Endometrium (tissue), 2 donors: ENCODE data around the gene ATF3.

Experiments used
- FAIRE-seq: peaks from 2 replicates; lab custom pipeline; 2012; peaks lifted over from hg19 to GRCh38; lab: Jason Lieb, UNC
- donor health status: control.
- donor health status: control.

Gene ATF3, protein sequence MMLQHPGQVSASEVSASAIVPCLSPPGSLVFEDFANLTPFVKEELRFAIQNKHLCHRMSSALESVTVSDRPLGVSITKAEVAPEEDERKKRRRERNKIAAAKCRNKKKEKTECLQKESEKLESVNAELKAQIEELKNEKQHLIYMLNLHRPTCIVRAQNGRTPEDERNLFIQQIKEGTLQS

GRCh38 chr1:212608392-212608958 is at the start of gene ATF3:
Gene ATF3 (plus strand): TSS chr1:212608761. CDS start chr1:212615022, 6,261 bp downstream.
- FAIRE-seq = no peak

- FAIRE-seq = no peak
Observed at GRCh38 chr1:212559929-212560328, 48.6 kb upstream of the ATF3 start.

GRCh38 chr1:212560933-212561460 is 47.6 kb upstream of the ATF3 start:
- FAIRE-seq = no peak

DNA sequence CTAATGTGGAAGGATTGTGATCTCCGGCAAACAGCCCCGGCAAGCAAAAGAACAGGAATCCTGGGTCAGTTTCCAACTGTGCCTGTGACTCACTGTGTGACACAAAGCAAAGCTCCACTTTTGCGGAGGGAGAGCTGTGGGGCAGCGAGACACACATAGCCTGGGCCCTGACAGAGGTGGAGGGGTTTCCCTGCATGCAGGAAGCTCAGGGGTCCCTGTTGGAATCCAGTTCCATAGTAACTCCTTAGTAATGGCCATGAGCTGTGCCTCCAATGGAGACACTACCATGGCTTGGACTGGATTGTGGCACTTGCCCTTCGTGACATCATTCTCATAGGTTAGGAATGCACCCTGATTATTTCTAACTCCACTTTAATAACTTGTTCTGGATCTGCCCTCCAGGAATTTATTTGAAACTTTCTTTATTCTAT is 47.0 kb upstream of the ATF3 start:
- FAIRE-seq = no peak

DNA sequence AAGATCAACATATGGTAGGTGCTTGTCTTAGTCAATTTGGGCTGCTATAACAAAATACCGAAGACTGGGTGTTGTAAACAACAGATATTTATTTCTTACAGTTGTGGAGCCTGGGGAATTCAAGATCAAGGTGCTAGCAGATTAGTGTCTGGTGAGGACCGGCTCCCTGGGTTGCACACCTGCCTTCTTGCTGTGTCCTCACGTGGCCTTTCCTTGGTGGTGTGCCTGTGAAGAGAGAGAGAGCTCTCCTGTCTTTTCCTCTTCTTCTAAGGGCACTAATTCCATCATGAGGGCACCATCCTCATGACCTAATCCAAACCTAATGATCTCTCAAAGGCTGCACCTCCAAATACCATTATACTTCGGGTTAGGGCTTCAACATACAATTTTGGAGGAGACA is 45.8 kb upstream of the ATF3 start:
- no peak for FAIRE-seq

- FAIRE-seq = no peak
Observed at GRCh38 chr1:212565079-212565478, 43.5 kb upstream of the ATF3 start.

GRCh38 chr1:212565571-212566305 is 42.8 kb upstream of the ATF3 start:
- no peak for FAIRE-seq

- FAIRE-seq = no peak
Observed at GRCh38 chr1:212566522-212567479, 41.8 kb upstream of the ATF3 start.

DNA sequence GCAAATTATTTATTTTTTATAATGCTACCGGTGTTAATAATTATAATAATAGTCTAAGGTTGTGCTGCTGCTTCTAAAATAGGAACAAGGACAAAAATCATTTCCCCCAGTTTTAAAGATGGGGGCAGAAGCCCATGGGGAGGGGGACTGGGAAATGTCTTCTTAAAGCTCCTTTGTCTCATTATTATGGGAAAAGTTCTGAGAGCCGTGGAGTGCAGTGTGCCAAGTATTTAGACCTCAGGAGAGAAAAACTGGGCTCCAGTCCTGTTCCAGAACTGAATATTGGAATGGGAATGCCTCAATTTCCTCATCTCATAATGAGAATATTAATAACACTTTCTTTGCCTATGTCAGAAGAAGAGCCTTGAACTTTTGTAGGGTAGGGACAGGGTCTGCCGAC is 40.9 kb upstream of the ATF3 start:
- FAIRE-seq = no peak

- FAIRE-seq = no peak
Observed at GRCh38 chr1:212568978-212569537, 39.5 kb upstream of the ATF3 start.

DNA sequence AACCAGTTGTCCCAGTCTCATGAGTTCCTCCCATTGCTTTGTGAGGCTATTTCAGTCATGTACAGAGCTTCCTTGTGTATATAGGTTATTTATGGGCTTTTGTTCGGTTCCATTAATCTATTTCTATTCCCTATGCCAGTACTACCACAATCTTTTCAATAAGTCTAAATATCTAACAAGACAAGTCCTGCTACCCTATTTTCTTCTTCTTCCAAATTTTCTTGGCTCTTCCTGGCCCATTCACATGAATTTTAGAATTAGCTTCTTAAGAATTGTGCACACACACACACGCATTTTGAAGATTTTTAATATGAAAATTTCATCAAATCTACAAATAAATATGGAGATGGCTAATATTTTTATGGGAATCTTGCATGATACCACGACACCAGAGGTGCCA is 33.8 kb upstream of the ATF3 start:
- no peak for FAIRE-seq

- FAIRE-seq = no peak
Observed at GRCh38 chr1:212575333-212575732, 33.2 kb upstream of the ATF3 start.

DNA sequence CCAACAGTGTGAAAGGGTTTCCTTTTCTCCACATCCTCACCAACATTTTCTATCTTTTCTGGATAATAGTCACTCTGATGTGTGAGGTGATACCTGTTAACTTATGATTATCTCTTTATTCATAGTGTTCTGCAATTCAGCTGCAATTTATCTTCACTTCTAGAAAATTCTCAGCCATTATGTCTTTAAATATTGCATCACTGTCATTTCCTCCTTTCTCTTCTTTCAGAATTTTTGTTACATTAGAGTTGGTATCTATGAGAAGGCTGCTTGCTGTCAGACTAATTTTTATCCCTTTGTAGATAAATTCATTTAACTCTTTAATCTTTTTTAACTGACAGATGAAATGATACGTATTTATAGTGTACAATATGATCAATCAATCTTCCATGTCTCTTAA is 30.5 kb upstream of the ATF3 start:
- no peak for FAIRE-seq

DNA sequence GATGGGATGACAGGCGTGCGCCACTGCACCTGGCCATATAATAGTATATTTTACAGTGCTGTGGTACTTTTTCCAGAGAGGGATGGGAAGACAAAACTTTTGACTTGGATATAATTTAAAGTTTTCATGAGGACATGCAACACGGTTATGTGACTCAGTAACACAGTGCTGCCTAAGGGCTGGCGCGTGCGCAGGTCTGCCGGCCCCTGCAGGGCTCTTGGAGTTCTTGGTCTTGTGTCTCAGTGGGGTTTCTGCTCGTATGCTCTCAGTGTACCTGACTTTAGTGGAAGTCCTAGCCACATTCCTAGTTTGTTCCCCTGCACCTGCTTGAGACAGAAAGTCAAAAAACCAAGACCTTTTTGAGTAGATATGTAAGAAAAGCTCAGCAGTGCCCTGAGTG is 27.5 kb upstream of the ATF3 start:
- no peak for FAIRE-seq

DNA sequence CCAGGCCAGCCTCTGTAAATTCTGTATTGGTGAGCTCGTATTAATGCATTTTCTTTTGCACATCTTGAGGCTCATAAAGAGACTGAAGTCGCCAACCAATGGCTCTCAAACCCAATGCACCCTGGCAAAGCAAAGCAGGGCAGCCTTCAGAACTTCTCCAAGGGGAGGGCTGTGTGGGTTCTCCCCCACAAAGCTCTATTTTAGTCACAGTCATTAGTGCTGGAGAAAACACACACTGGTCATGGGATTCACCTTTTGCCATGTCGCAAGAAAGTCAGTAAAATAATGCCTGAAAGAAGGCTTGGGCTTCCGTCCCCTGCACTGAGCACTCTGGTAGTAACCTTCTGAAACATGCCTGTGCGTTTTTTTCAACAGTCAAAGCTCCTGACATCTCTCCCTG is 26.3 kb upstream of the ATF3 start:
- no peak for FAIRE-seq

DNA sequence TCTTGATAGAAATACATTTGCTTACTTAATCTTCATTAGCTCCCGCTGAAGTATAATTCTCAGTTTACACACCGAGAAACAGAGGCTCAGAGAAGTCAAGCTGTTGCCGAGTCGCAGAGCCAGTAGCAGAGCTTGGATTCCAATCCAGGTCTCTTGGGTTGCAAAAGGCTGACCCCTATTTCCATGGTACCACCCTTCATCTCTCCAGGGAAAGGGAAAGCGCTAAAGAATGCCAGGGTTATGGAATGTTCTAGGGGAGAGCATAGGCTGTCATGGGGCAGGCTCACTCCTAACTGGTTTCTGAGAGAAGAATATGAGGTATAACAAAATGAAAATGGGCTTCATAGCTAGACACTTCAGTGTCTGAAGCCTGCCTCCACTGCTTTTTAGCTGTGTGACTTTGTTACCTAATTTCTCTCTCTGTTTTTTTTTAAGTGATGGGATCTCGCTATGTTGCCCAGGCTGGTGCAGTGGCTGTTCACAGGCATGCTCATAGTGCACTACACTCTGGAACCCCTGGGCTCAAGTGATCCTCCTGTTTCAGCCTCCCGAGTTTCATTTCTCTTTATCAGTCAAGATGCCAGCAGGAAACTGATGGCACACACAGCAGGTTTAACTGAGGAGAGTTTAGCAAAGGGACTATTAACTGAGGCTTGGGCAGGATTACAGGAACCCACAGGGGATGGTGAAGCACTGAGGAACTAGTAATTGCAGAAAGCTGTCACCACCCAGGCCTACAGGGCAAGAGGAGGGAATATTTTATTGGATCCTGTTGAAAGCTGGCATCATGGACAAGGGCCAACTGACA is 25.5 kb upstream of the ATF3 start:
- FAIRE-seq = no peak

- no peak for FAIRE-seq
Observed at GRCh38 chr1:212583643-212584042, 24.9 kb upstream of the ATF3 start.

GRCh38 chr1:212584092-212584886 is 24.3 kb upstream of the ATF3 start:
- no peak for FAIRE-seq

DNA sequence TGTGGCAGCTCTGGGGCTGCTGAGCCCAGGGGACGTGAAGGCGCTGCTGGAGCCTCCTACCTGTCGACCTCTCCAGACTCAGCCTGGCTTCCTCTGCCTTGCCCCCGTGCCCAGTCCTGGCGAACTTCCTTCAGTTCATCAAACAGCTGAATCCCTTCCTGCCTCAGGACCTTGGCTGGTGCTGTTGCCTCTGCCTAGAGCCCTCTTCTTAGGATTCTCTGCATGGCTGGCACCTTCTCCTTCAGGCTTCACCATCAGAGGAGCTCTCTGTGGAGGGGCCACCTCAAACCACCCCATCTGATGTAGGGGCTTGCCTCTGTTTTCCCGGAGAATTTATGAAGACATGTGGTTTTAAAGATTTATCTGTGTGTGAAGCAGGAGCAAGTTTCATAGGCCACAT is 23.4 kb upstream of the ATF3 start:
- no peak for FAIRE-seq
